B cell (primary cell): ENCODE measurements around the gene STX4.

Source experiments
- CTCF ChIP-seq: fragments of 200-600 bp; IDR thresholded peaks from one replicate; pipeline ENCODE4 v1.8.0; 2022; ENCODE audit warnings: antibody characterized with exemption, mild to moderate bottlenecking
- EZH2 ChIP-seq: IDR thresholded peaks from 2 replicates; pipeline ENCODE4 v1.6.1; 2012; ENCODE audit warnings: borderline replicate concordance, low read depth, mild to moderate bottlenecking, moderate library complexity, low read length; ENCODE audit not compliant: insufficient read depth, poor library complexity, severe bottlenecking

- TF ChIP-seq EZH2 (no peak), CTCF (no peak)
These were observed 17.1 kb downstream of the STX4 start for GRCh38 chr16:31050280-31051030.
